T-helper 9 cell (primary cell): ENCODE results near the gene CASKIN1.
"Not testable (repeated sequence)": the region's sequence is repeated elsewhere in the genome, so short reads cannot be mapped to it uniquely, and the experiment has no call there.

Experiments
- DNase-seq: peaks from one replicate; pipeline ENCODE4 v3.0.0-alpha.2; 2020
- total RNA-seq, 2 donors: gene quantifications; one replicate each; lab custom pipeline; 2026; lab: John Stamatoyannopoulos, UW

CASKIN1 gene
- total RNA-seq = 0 to 0.21 reads per million in 2 donors

- DNase-seq = no peak
These were observed at the start of gene CASKIN1 for GRCh38 chr16:2196162-2196980. CASKIN1 (minus strand) TSS chr16:2196605; CDS start chr16:2196432, 173 bp downstream.

- DNase-seq = no peak
These were observed 48.8 kb upstream of the CASKIN1 start for GRCh38 chr16:2244926-2245795.

- DNase-seq = no peak
These were observed 47.9 kb upstream of the CASKIN1 start for GRCh38 chr16:2244301-2244700.

- DNase-seq = no peak
These were observed 47.4 kb upstream of the CASKIN1 start for GRCh38 chr16:2243781-2244180.

- no peak for DNase-seq
These were observed 46.7 kb upstream of the CASKIN1 start for GRCh38 chr16:2243031-2243528.

GRCh38 chr16:2242598-2242997, 46.2 kb upstream of the CASKIN1 start:
- no peak for DNase-seq

GRCh38 chr16:2240331-2240730, 43.9 kb upstream of the CASKIN1 start:
- DNase-seq = not testable (repeated sequence)

GRCh38 chr16:2238838-2239675, 42.7 kb upstream of the CASKIN1 start:
- DNase-seq = no peak

- no peak for DNase-seq
These were observed 41.9 kb upstream of the CASKIN1 start for GRCh38 chr16:2238150-2238837.

- DNase-seq = no peak
These were observed 41.2 kb upstream of the CASKIN1 start for GRCh38 chr16:2237493-2238149.

- DNase-seq = no peak
These were observed 40.7 kb upstream of the CASKIN1 start for GRCh38 chr16:2237102-2237482.

- DNase-seq = no peak
These were observed 40.1 kb upstream of the CASKIN1 start, which contains the start of gene DNASE1L2 for GRCh38 chr16:2236337-2237101. DNASE1L2 (plus strand) TSS chr16:2236444; CDS start chr16:2236817, 373 bp downstream.

- no peak for DNase-seq
These were observed 39.4 kb upstream of the CASKIN1 start for GRCh38 chr16:2235695-2236336.

GRCh38 chr16:2235234-2235651, 38.8 kb upstream of the CASKIN1 start:
- no peak for DNase-seq

GRCh38 chr16:2234813-2235170, 38.4 kb upstream of the CASKIN1 start:
- no peak for DNase-seq

GRCh38 chr16:2233872-2234812, 37.7 kb upstream of the CASKIN1 start:
- DNase-seq = no peak

- DNase-seq = no peak
These were observed 36.8 kb upstream of the CASKIN1 start for GRCh38 chr16:2233046-2233775.
